ENCODE data around the gene PTOV1.

The PTOV1 gene

GRCh38 chr19:49873834-49874233 is 22.9 kb downstream of the PTOV1 start:
- no peak for DNase-seq (ENCODE audit: low spot score)

- no peak for DNase-seq (ENCODE audit: low spot score)
These were observed 23.7 kb downstream of the PTOV1 start for GRCh38 chr19:49874503-49875157.

- no peak for DNase-seq (ENCODE audit: low spot score)
These were observed 24.2 kb downstream of the PTOV1 start for GRCh38 chr19:49875177-49875576.

DNA sequence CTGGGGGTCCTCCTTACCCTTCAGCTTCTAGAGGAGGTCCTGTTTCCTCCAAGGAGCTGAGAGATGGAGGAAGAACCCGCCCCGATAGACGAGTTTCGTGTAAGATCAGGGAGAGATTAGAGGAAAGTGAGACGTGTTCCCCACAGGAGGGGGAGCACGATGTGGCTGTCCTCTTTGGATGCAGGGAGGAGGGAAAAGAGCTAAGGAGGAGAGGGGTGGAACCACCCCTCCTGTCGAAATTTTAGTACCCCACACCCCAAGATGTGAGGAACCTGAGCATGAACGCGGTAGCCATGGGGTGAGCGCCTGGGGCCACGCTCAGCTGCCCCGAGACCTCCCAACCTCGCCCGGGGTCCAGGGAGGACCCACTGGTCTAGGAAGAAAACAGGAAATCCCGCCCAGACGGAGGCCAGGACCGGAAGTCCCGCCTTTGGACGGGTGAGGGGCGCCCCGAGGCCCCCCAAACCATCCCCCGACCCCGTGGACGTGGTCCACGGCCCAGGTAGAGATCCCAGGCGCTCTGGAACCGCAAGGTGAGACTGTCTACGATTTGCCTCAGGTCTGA is 25.0 kb downstream of the PTOV1 start:
- peak; percentile 85 for DNase-seq (ENCODE audit: low spot score)

- peak; percentile 98 for DNase-seq (ENCODE audit: low spot score)
These were observed 25.6 kb downstream of the PTOV1 start for GRCh38 chr19:49876422-49877019.

- DNase-seq (ENCODE audit: low spot score) = peak; percentile 97
These were observed 26.3 kb downstream of the PTOV1 start, which contains the start of the genes AKT1S1 and TBC1D17 for GRCh38 chr19:49877020-49877878. Gene AKT1S1 (minus strand): TSS chr19:49877355. CDS start chr19:49873295, 4,060 bp downstream. Gene TBC1D17 (plus strand): TSS chr19:49877702. CDS start chr19:49877724, 22 bp downstream.

DNA sequence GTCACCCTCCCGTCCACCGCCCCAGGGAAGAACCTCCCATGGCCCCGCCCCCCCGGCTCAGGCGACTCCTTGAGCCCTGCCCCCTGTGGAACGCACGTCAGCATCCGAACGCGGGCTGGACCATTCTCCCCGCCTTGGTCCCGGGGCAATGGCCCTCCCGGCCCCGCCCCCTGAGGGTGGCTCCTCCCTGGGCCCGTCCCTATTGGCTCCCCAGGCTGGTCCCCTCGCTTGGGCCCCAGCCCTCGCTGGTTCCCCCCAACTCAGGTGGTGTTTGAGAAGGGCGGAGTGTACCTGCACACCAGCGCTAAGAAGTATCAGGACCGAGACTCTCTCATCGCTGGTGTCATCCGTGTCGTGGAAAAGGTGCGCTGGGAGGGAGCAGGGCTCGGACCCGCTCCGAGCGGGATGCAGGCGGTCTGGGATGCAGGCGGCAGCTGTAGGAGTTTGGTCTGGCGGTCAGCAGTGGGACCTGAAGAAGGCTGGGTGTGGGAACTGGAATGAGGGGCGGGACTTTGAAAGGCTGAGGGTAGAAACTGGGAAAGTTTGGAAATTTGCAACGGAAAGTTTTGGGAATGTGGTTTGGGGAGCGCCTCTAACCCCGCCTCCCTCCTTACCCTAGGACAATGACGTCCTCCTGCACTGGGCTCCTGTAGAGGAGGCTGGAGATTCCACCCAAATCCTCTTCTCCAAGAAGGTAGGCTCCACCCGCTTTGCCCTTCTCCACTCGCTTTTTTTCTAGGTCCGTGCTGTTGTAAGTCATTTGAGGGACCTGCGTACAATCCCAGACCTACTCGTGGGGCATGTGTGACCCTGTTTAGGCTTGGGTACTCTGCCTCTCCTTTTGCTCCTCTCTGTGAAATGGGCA is 27.2 kb downstream of the PTOV1 start:
- DNase-seq (ENCODE audit: low spot score) = peak; percentile 99

- DNase-seq (ENCODE audit: low spot score) = no peak
These were observed 27.7 kb downstream of the PTOV1 start for GRCh38 chr19:49878744-49879070.

DNA sequence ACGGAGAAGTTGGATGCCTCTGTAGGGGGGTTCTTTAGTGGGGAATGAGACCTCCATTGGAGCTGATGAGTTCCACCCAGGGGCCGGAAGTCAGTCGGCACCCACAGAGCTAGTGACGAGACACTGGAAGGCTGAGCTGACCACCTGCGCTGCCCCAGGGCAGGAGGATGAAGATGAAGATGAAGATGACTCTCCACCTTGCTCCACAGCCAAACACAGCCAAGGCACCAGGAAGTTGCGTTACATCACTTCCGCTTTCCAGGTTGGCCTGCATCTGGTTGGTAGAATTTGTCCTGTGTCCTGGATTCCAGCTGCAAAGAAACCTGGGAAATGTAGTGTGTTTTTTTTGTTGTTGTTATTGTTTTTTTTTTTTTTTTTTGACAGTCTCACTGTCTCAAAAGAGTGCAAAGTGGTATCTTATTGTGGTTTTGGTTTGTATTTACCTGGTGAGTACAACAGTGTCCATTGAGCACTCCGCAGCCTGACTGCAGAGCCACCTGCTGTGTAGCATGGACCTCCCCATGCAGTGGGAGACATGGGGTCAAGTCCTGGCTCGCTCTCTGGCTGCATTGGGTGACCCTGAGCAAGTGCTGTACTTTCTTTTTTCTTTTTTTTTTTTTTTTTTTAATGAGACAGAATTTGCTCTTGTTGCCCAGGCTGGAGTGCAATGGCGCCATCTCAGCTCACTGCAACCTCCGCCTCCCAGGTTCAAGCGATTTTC is 28.4 kb downstream of the PTOV1 start:
- no peak for DNase-seq (ENCODE audit: low spot score)

GRCh38 chr19:49880162-49880869 is 29.4 kb downstream of the PTOV1 start:
- DNase-seq (ENCODE audit: low spot score) = no peak

DNA sequence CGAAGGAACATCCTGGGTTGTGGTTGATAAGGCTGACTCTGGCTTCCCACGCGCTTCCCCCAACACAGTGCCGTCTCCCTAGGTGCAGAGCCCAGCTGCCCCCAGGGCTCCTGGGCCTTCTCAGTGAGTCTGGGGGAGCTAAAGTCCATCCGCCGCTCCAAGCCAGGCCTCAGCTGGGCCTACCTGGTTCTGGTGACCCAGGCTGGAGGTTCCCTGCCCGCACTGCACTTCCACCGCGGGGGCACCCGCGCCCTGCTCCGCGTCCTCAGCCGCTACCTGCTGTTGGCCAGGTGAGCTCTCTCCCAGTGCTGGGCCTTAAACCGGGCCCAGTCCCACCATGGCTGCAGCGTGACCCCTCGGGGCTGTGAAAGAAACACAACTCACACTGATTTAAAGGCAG is 30.2 kb downstream of the PTOV1 start:
- no peak for DNase-seq (ENCODE audit: low spot score)

DNA sequence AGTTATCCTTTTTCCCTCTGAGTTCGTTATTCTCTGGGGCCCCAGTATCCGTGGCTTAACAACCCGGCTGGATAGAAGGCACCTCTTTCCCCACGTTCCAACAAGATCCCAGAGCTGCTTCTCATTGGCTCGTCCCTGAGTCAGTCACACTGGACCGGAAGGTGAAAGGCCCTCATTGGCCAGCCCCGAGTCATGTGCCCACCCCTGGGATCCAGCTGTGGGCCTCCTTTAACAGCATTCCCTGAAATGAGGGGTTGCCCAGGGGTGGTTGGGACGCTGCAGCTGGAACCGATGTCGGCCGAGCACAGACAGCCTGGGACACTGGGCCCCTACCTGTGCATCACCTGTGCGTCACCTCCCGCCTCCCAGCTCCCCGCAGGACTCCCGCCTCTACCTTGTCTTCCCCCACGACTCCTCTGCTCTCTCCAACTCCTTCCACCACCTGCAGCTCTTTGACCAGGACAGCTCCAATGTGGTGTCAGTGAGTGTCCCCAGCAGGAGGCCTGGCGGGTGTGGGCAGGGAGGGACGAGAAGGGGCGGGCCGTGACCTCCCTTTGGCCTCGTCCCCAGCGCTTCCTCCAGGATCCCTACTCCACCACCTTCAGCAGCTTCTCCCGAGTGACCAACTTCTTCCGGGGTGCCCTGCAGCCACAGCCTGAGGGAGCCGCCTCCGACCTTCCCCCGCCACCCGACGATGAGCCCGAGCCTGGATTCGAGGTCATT is 30.9 kb downstream of the PTOV1 start:
- DNase-seq (ENCODE audit: low spot score) = no peak

- no peak for DNase-seq (ENCODE audit: low spot score)
These were observed 31.7 kb downstream of the PTOV1 start for GRCh38 chr19:49882643-49883042.

GRCh38 chr19:49883094-49883493 is 32.1 kb downstream of the PTOV1 start:
- DNase-seq (ENCODE audit: low spot score) = no peak

GRCh38 chr19:49884109-49884508 is 33.1 kb downstream of the PTOV1 start:
- no peak for DNase-seq (ENCODE audit: low spot score)

GRCh38 chr19:49884760-49885159 is 33.8 kb downstream of the PTOV1 start:
- DNase-seq (ENCODE audit: low spot score) = no peak

DNA sequence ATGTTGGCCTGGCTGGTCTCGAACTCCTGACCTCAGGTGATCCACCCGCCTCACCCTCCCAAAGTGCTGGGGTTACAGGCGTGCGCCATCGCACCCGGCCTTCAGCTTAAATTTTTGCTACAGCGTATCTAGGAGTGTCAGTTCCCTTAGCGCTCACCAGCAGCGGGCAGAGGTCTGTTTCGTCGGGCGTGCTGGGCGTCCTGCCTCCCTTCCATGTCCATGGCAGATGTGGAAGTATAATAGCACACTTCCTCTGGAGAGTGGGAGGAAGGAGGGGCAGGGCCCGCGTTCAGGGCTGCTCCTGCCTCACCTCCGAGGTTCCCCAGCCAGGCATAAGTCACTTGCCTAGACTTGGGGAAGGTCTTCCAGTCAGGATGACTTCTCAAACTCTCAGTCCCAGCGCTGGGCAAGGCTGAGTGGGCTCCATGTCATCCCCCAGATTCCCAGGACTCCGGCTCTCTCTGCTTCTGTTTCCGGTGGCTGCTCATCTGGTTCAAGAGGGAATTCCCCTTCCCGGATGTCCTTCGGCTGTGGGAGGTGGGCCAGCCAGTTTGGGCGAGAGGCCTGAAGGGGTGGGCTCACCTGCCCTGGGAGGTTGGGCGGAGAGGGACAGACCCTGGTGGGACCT is 36.2 kb downstream of the PTOV1 start:
- DNase-seq (ENCODE audit: low spot score) = no peak

DNA sequence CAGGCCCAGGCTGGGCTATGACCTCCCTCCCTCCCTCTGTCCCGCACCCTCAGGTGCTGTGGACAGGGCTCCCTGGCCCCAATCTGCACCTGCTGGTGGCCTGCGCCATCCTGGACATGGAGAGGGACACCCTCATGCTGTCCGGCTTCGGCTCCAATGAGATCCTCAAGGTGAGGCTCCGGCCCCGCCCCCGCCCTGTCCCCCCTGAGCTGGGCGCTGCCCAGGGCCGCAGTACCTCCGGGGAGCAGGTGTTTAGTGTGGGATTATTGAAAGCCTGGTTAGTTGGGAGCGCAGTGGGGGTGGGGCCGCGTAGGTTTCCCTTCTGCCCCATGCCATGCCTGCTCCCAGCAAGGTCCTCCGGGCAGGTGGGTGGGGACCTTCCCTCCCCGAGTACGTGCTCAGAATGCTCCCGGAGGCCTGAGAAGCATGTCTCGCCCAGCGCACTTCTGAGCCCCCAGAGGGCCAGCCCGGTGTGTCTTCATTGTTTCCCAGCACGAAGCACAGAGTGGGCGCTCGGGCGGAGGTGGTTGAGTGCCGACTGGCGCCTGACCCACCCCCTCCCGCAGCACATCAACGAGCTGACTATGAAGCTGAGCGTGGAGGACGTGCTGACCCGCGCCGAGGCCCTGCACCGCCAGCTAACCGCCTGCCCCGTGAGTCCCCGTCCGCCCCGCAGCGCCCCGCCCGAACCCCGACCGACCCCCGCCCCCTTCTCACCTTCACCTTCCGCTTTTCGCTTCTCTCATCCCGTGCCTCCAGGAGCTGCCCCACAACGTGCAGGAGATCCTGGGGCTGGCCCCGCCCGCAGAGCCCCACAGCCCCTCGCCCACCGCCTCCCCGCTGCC is 36.9 kb downstream of the PTOV1 start:
- DNase-seq (ENCODE audit: low spot score) = no peak

Measured in left forelimb (tissue), 1 donor.